ENCODE measurements around the gene KRTAP9-3.
"Not testable (repeated sequence)": the region's sequence is repeated elsewhere in the genome, so short reads cannot be mapped to it uniquely, and the experiment has no call there.

Gene KRTAP9-3

GRCh38 chr17:41232399-41233105 is at the start of gene KRTAP9-3:
Gene KRTAP9-3, plus strand, starts transcription at chr17:41232449. Its CDS starts 53 bp downstream, at chr17:41232502.
- peak; percentile 36 for DNase-seq

GRCh38 chr17:41184480-41184961 is 47.7 kb upstream of the KRTAP9-3 start, which contains the start of gene KRTAP4-1:
Gene KRTAP4-1, minus strand, starts transcription at chr17:41184911. Its CDS starts 57 bp downstream, at chr17:41184854.
- DNase-seq: no peak

- DNase-seq: no peak
Measured at GRCh38 chr17:41185001-41185400, 47.2 kb upstream of the KRTAP9-3 start.

- no peak for DNase-seq
Measured at GRCh38 chr17:41186872-41187271, 45.4 kb upstream of the KRTAP9-3 start.

GRCh38 chr17:41189837-41190318 is 42.4 kb upstream of the KRTAP9-3 start, which contains the start of gene KRTAP9-1:
Gene KRTAP9-1, plus strand, starts transcription at chr17:41189887. Its CDS starts 0 bp downstream, at chr17:41189887.
- DNase-seq: not testable (repeated sequence)

- DNase-seq: peak; percentile 18
Measured at GRCh38 chr17:41190328-41190727, 41.9 kb upstream of the KRTAP9-3 start.

GRCh38 chr17:41196068-41196467 is 36.2 kb upstream of the KRTAP9-3 start:
- no peak for DNase-seq

GRCh38 chr17:41199421-41200078 is 32.7 kb upstream of the KRTAP9-3 start:
- peak; percentile 17 for DNase-seq

GRCh38 chr17:41211845-41212466 is 20.3 kb upstream of the KRTAP9-3 start:
- DNase-seq: peak; percentile 72

- DNase-seq: peak; percentile 67
Measured at GRCh38 chr17:41212524-41213169, 19.6 kb upstream of the KRTAP9-3 start.

- DNase-seq: no peak
Measured at GRCh38 chr17:41215681-41216080, 16.6 kb upstream of the KRTAP9-3 start.

GRCh38 chr17:41223821-41224220 is 8.4 kb upstream of the KRTAP9-3 start:
- DNase-seq: no peak

GRCh38 chr17:41226051-41226450 is 6.2 kb upstream of the KRTAP9-3 start:
- no peak for DNase-seq

- DNase-seq: not testable (repeated sequence)
Measured at GRCh38 chr17:41226598-41227095, 5.6 kb upstream of the KRTAP9-3 start, which contains the start of gene KRTAP9-2. Gene KRTAP9-2, plus strand, starts transcription at chr17:41226648. Its CDS starts 7 bp downstream, at chr17:41226655.

- DNase-seq: no peak
Measured at GRCh38 chr17:41230094-41230493, 2.2 kb upstream of the KRTAP9-3 start.

GRCh38 chr17:41231731-41232130 is 518 bp upstream of the KRTAP9-3 start:
- no peak for DNase-seq

- DNase-seq: not testable (repeated sequence)
Measured at GRCh38 chr17:41237116-41237515, 4.9 kb downstream of the KRTAP9-3 start.

GRCh38 chr17:41237949-41238437 is 5.7 kb downstream of the KRTAP9-3 start, which contains the start of gene KRTAP9-8:
Gene KRTAP9-8, plus strand, starts transcription at chr17:41237999. Its CDS starts 53 bp downstream, at chr17:41238052.
- DNase-seq: not testable (repeated sequence)

GRCh38 chr17:41246995-41247787 is 14.9 kb downstream of the KRTAP9-3 start:
- DNase-seq: not testable (repeated sequence)

- DNase-seq: not testable (repeated sequence)
Measured at GRCh38 chr17:41249637-41250240, 17.5 kb downstream of the KRTAP9-3 start, which contains the start of gene KRTAP9-4. Gene KRTAP9-4, plus strand, starts transcription at chr17:41249687. Its CDS starts 34 bp downstream, at chr17:41249721.

- DNase-seq: no peak
Measured at GRCh38 chr17:41251261-41251660, 19.0 kb downstream of the KRTAP9-3 start.
